AG04450 (cell line): ENCODE measurements around the gene NMRAL1. TPM values are rescaled to one million over a fixed set of nuclear protein-coding genes. Genes with fewer than 3 reads are reported as not detected.

ENCODE experiments used
- CTCF ChIA-PET: fragments of 300-600, 350-600 bp; formaldehyde crosslinking; extraction: SDS; loops from one replicate; lab custom pipeline; 2022; ENCODE audit warnings: antibody characterized with exemption, inconsistent platforms; lab: Charles Lee
- POLR2A ChIA-PET: fragments of 350-600 bp; formaldehyde crosslinking; extraction: SDS; loops from one replicate; lab custom pipeline; 2021; ENCODE audit warnings: antibody characterized with exemption, inconsistent platforms; lab: Yijun Ruan, JAX
- DNase-seq: peaks from one replicate; pipeline ENCODE4 v3.0.0-alpha.2; 2011; ENCODE audit warnings: low read depth, low spot score
- H3K27ac ChIP-seq: one replicate; pipeline ENCODE4 v1.5.1; 2012; ENCODE audit warnings: low read depth, low read length, control low read depth
- H3K27me3 ChIP-seq: one replicate; pipeline ENCODE4 v1.6.0; 2012; ENCODE audit warnings: low read length; ENCODE audit not compliant: control insufficient read depth, insufficient read depth
- H3K4me3 ChIP-seq: 2 replicates; pipeline ENCODE4 v1.5.1; 2011; ENCODE audit warnings: mild to moderate bottlenecking, low read depth, low read length, control low read depth
- H3K9me3 ChIP-seq: 2 replicates; pipeline ENCODE4 v1.5.1; 2012; ENCODE audit warnings: low read length; ENCODE audit not compliant: control insufficient read depth, insufficient read depth
- polyA minus RNA-seq: library from RNA; depleted of rRNA, polyadenylated mRNA; stranded (reverse); fragments of >200 nt; gene quantifications from 2 replicates; pipeline ENCODE4 v1.2.3, GENCODE V29; 2011; rRNA and poly(A)+ RNA removed
- polyA plus RNA-seq: library from polyadenylated mRNA; depleted of rRNA; stranded (reverse); fragments of >200 nt; gene quantifications from 2 replicates; pipeline ENCODE4 v1.2.3, GENCODE V29; 2011; rRNA removed
- TF ChIP-seq, protein P1 (sequence below): IDR thresholded peaks from 2 replicates; pipeline ENCODE4 v1.5.1; 2011; ENCODE audit warnings: low read depth, low read length, control low read depth, inconsistent platforms

NMRAL1 gene
- polyA plus RNA-seq (26.3 and 38.5 TPM in 2 replicates), polyA minus RNA-seq (27.8 and 44.3 TPM in 2 replicates)

DNA sequence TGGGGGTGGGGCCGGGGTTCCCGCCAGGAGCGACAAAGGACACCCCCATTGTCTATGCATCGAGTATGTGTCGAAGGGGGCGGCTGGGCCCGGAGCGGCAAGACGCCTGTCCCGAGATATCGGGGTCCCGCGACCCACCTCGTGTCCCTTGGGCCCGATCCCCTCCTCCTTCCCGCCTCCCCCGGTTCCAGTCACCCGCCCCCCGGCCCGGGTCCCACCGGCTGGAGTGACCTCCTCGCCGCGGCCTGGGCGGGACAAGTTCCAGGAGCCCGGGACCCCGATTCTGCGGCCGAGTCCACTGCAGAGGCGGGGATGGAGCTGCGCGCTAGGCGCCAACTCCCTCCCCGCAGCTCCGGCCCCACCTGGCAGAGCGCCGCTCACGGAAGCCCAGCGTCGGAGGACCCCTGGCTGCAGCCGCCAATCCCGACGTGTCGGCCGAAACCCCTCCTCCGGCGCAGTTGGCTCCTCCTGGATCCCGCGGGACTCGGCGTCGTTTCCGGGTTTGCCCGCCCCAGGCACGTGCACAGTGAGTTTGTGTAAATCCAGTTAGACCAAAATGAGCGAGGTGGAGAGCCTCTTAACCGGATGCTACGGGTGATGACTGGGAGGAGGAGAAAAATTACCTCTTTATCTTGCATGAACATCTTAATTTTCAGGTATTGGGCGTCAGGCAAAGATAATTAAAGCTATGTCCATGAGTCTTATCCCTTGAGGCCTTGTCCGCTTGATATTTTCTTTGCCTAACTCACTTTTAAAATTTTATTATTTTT is at the start of gene NMRAL1:
Gene NMRAL1 (minus strand): TSS at position 434 of the 770 bp plus-strand sequence. CDS start 493 bp downstream, outside the sequence.
- ChIA-PET POLR2A (interaction anchor here (0.8 kb wide), 1 partner anchor 10 kb away, joined by 3 read pairs; no protein-coding TSS in a partner anchor), CTCF (no interaction called here)
- Histone ChIP-seq H3K9me3 (peaks cover 12% of the 10 kb centered on the region), H3K4me3 (peak within 1 kb of the TSS; percentile 71), H3K27ac (peak within 1 kb of the TSS; percentile 33), H3K27me3 (no peaks in the 10 kb centered on the region)
- DNase-seq = no peak
- TF ChIP-seq, protein P1, sequence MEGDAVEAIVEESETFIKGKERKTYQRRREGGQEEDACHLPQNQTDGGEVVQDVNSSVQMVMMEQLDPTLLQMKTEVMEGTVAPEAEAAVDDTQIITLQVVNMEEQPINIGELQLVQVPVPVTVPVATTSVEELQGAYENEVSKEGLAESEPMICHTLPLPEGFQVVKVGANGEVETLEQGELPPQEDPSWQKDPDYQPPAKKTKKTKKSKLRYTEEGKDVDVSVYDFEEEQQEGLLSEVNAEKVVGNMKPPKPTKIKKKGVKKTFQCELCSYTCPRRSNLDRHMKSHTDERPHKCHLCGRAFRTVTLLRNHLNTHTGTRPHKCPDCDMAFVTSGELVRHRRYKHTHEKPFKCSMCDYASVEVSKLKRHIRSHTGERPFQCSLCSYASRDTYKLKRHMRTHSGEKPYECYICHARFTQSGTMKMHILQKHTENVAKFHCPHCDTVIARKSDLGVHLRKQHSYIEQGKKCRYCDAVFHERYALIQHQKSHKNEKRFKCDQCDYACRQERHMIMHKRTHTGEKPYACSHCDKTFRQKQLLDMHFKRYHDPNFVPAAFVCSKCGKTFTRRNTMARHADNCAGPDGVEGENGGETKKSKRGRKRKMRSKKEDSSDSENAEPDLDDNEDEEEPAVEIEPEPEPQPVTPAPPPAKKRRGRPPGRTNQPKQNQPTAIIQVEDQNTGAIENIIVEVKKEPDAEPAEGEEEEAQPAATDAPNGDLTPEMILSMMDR = no peak

DNA sequence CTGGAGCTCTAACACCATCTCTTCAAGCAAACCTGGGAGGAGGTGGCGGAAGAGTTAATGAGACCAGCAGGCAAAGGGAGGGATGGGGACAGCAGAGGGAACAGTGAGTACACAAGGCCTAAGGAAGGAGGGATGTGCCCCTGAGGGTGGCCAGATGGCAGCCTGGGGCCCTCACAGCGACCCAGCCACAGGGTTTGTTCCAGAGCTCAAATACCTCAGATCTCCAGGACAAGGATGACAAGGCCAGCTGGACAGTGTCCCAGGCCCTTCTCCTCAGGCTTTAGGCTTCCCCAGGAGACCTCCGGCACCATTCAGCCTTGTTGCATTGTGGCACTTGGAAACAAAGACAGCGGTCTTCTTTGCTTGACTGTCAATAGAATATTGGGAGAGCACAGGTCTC is 49.3 kb upstream of the NMRAL1 start:
- ChIA-PET CTCF (no interaction called here), POLR2A (no interaction called here)
- DNase-seq = no peak
- TF ChIP-seq, protein P1 = no peak
- Histone ChIP-seq H3K4me3 (no peak overlapping the region), H3K27me3 (no peaks in the 10 kb centered on the region), H3K27ac (no peak overlapping the region), H3K9me3 (no peaks in the 10 kb centered on the region; the same call in 1 of the 2 replicates)

DNA sequence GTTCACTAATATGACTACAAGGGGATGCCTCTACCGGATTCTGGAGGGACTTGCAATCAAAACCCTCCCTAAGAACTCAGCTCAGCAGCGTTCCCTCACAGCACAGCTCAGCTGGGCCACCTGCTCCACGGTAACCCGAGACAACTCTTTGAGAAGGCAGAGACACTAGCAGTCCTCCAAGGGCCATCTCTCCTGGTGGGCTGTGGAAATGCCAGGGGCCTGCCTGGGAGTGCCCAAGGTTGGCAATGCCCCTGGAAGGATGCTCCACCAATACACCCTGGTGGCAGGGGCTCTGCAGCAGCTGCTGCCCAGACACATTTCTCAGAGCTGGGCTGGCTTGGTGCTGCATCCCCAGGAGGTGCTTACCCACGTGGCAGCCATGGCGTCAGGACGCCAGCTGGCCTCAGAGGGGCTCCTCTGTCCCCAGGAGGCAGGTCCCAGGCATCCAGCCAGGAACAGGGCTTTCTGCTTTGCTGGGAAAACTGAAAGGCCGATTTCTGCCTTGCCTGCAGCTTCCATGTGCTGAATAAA is 47.7 kb upstream of the NMRAL1 start:
- H3K27me3 ChIP-seq = no peaks in the 10 kb centered on the region
- H3K9me3 ChIP-seq = no peaks in the 10 kb centered on the region; the same call in 1 of the 2 replicates
- H3K27ac ChIP-seq = no peak overlapping the region
- TF ChIP-seq, protein P1 = no peak
- no peak overlapping the region for H3K4me3 ChIP-seq
- POLR2A ChIA-PET = no interaction called here
- CTCF ChIA-PET = no interaction called here
- DNase-seq = no peak

DNA sequence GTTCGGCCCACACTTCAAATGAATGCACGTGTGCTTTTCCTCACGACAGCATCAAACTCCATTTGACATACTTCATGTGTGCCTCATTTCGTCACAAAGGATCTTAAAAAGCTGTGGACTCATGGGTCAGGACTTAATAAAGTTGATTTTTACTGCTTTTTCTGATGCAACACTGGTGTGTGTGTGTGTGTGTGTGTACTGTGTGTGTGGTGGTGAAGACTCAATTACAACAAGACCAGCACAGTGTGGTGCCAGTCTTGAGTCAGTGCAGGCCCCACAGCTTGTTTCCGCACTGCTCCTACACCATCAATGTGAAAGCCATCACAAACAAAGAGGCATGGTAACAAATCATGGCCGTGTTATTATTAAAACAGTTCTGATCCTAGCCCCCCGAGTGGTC is 46.5 kb upstream of the NMRAL1 start:
- DNase-seq = no peak
- ChIA-PET POLR2A (no interaction called here), CTCF (interaction anchor here (0.8 to 1.1 kb wide), 2 partner anchors 14 to 28 kb away, joined by 3 to 4 read pairs; no protein-coding TSS in a partner anchor)
- Histone ChIP-seq H3K9me3 (no peaks in the 10 kb centered on the region; the same call in 1 of the 2 replicates), H3K27me3 (no peaks in the 10 kb centered on the region), H3K4me3 (no peak overlapping the region), H3K27ac (no peak overlapping the region)
- TF ChIP-seq, protein P1 = no peak
